GM23338 (cell line): ENCODE data around the gene NUDC.

ENCODE experiments used
- CREB1 ChIP-seq: fragments of 250-450 bp; sonication (Bioruptor Pico); IDR thresholded peaks from 2 replicates; pipeline ENCODE4 v1.5.0; 2020; ENCODE audit warnings: low read depth, mild to moderate bottlenecking, moderate library complexity
- CTCF ChIP-seq, 2 experiments: fragments of 200-600 bp in 1 of 2; sonication (generic) in 1 of 2; conservative IDR thresholded peaks; 2 replicates each; pipeline versions ENCODE4 v1.5.1 to v1.6.1; 2016 to 2017; ENCODE audit warnings: antibody characterized with exemption in 2 of 2, low read depth in 2 of 2, mild to moderate bottlenecking in 2 of 2, moderate library complexity in 1 of 2
- ETS1 ChIP-seq: IDR thresholded peaks from 2 replicates; pipeline ENCODE4 v1.6.1; 2016; ENCODE audit warnings: antibody characterized with exemption
- EZH2 ChIP-seq: fragments of 200-600 bp; sonication (generic); IDR thresholded peaks from one replicate; pipeline ENCODE4 v1.8.0; 2017; ENCODE audit warnings: antibody characterized with exemption, mild to moderate bottlenecking, low read depth; ENCODE audit not compliant: unreplicated experiment
- EZH2phosphoT487 ChIP-seq: fragments of 200-600 bp; sonication (generic); IDR thresholded peaks from one replicate; pipeline ENCODE4 v1.8.1; 2018; ENCODE audit warnings: antibody characterized with exemption; ENCODE audit not compliant: unreplicated experiment
- NANOG ChIP-seq: IDR thresholded peaks from 2 replicates; pipeline ENCODE4 v1.6.1; 2016; ENCODE audit warnings: antibody characterized with exemption, borderline replicate concordance
- POLR2AphosphoS5 ChIP-seq: IDR thresholded peaks from 2 replicates; pipeline ENCODE4 v1.6.1; 2016; ENCODE audit warnings: antibody characterized with exemption, low read depth
- STAT1 ChIP-seq: IDR thresholded peaks from one replicate; pipeline ENCODE4 v1.6.1; 2016; ENCODE audit warnings: antibody characterized with exemption; ENCODE audit not compliant: unreplicated experiment
- ZNF114 ChIP-seq: fragments of 250-450 bp; sonication (Bioruptor Pico); IDR thresholded peaks from 2 replicates; pipeline ENCODE4 v1.5.0; 2020; ENCODE audit warnings: mild to moderate bottlenecking, moderate library complexity
- ZNF331 ChIP-seq: fragments of 250-450 bp; sonication (Bioruptor Pico); IDR thresholded peaks from 2 replicates; pipeline ENCODE4 v1.5.0; 2020; ENCODE audit warnings: low read depth, mild to moderate bottlenecking, moderate library complexity
- TF ChIP-seq, protein P1 (sequence below): IDR thresholded peaks from one replicate; pipeline ENCODE4 v1.6.1; 2018; ENCODE audit warnings: antibody characterized with exemption; ENCODE audit not compliant: unreplicated experiment

DNA sequence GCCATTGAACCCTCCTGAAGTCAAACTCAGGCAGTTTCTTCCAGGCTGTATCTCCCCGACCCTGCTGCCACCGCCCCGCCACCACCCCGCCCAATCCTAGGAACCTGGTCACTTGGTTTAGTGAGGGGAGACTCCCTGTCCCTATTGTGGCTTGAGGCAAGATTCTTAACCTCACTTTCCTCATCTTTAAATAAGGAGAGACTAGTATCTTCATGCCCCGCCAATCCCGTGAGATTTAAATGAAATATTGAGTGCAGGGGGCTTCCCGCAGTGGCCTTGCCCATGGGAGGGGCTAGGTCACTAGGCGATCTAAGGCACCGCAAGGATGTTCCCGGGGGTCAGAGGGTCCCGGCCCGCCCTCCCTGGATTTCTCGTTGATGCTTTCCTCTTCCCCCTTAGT lies 37.7 kb downstream of the NUDC start:
- TF ChIP-seq CTCF (conservative IDR thresholded peaks at IDR 0.05; ENCODE audit: low read depth in 2 of 2): no peak
- TF ChIP-seq CREB1 (CRISPR knock-in tag): no peak
- no peak for TF ChIP-seq EZH2
- TF ChIP-seq ZNF114 (CRISPR knock-in tag): no peak
- TF ChIP-seq, protein P1, sequence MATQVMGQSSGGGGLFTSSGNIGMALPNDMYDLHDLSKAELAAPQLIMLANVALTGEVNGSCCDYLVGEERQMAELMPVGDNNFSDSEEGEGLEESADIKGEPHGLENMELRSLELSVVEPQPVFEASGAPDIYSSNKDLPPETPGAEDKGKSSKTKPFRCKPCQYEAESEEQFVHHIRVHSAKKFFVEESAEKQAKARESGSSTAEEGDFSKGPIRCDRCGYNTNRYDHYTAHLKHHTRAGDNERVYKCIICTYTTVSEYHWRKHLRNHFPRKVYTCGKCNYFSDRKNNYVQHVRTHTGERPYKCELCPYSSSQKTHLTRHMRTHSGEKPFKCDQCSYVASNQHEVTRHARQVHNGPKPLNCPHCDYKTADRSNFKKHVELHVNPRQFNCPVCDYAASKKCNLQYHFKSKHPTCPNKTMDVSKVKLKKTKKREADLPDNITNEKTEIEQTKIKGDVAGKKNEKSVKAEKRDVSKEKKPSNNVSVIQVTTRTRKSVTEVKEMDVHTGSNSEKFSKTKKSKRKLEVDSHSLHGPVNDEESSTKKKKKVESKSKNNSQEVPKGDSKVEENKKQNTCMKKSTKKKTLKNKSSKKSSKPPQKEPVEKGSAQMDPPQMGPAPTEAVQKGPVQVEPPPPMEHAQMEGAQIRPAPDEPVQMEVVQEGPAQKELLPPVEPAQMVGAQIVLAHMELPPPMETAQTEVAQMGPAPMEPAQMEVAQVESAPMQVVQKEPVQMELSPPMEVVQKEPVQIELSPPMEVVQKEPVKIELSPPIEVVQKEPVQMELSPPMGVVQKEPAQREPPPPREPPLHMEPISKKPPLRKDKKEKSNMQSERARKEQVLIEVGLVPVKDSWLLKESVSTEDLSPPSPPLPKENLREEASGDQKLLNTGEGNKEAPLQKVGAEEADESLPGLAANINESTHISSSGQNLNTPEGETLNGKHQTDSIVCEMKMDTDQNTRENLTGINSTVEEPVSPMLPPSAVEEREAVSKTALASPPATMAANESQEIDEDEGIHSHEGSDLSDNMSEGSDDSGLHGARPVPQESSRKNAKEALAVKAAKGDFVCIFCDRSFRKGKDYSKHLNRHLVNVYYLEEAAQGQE: no peak
- TF ChIP-seq POLR2AphosphoS5: no peak
- no peak for TF ChIP-seq EZH2phosphoT487
- no peak for TF ChIP-seq STAT1
- no peak for TF ChIP-seq NANOG
- no peak for TF ChIP-seq ZNF331 (CRISPR knock-in tag)
- no peak for TF ChIP-seq ETS1
